ENCODE measurements around the gene CCDC188. TPM values are rescaled to one million over a fixed set of nuclear protein-coding genes. Genes with fewer than 3 reads are reported as not detected.

Gene CCDC188
- total RNA-seq, 1 experiment from 2014 or later = not detected

GRCh38 chr22:20170170-20170569 is 19.3 kb upstream of the CCDC188 start:
- no peak overlapping the region for H3K56ac ChIP-seq (ENCODE audit: insufficient read length, low read depth, low read length)
- DNase-seq = no peak
- H2BK12ac ChIP-seq (ENCODE audit: insufficient read length, low read depth, low read length) = no peak overlapping the region
- no peak overlapping the region for H2BK20ac ChIP-seq (ENCODE audit: low read depth, low read length, poor library complexity, severe bottlenecking)
- H4K91ac ChIP-seq (ENCODE audit: insufficient read length, low read depth, low read length) = no peak overlapping the region
- H3K27me3 ChIP-seq (ENCODE audit: insufficient read depth, low read length) = no peaks in the 10 kb centered on the region
- no peaks in the 10 kb centered on the region for H3K9me3 ChIP-seq (ENCODE audit: control insufficient read depth, low read depth, low read length)
- H3K27ac ChIP-seq (ENCODE audit: insufficient read length, low read depth, low read length) = no peak overlapping the region
- H3K4me1 ChIP-seq (ENCODE audit: insufficient read depth, low read length) = no peaks in the 10 kb centered on the region
- H2AFZ ChIP-seq (ENCODE audit: low read length) = no peak overlapping the region
- H3K79me2 ChIP-seq (ENCODE audit: insufficient read depth, low read length) = no peaks in the 10 kb centered on the region
- no peak overlapping the region for H3K4me2 ChIP-seq (ENCODE audit: insufficient read depth, insufficient read length, low read length)
- H3K27me3 Mint-ChIP-seq (ENCODE audit: low read depth) = no peaks in the 10 kb centered on the region
- H3K4ac ChIP-seq (ENCODE audit: low read depth, low read length) = no peak overlapping the region
- H3K18ac ChIP-seq (ENCODE audit: insufficient read length, low read depth, low read length) = no peak overlapping the region
- no peak overlapping the region for H3K27ac Mint-ChIP-seq
- H4K20me1 ChIP-seq (ENCODE audit: control insufficient read depth, insufficient read depth, insufficient read length) = no peaks in the 10 kb centered on the region
- H3K14ac ChIP-seq (ENCODE audit: insufficient read depth, low read length) = no peak overlapping the region
- no peak overlapping the region for H4K8ac ChIP-seq (replicated peaks; ENCODE audit: insufficient read length, low read depth, low read length)
- no peaks in the 10 kb centered on the region for H3K9me3 Mint-ChIP-seq
- no peak overlapping the region for H2BK5ac ChIP-seq (ENCODE audit: insufficient read length, low read length)
- no peaks in the 10 kb centered on the region for H3K79me1 ChIP-seq (ENCODE audit: insufficient read depth, low read depth, low read length, poor library complexity, severe bottlenecking)
- H4K5ac ChIP-seq (ENCODE audit: insufficient read length, low read depth, low read length) = no peak overlapping the region
- no peak overlapping the region for H2AK5ac ChIP-seq (ENCODE audit: insufficient read length, low read length)
- no peak overlapping the region for H3K23ac ChIP-seq (ENCODE audit: insufficient read length, low read depth, low read length)
- H3T11ph ChIP-seq (ENCODE audit: low read length) = no peak overlapping the region
- no peak for TF ChIP-seq CTCF (conservative IDR thresholded peaks at IDR 0.05)
- H2BK120ac ChIP-seq (ENCODE audit: low read depth, low read length, poor library complexity, severe bottlenecking) = no peak overlapping the region
- H3K23me2 ChIP-seq (ENCODE audit: insufficient read length, low read depth, low read length, poor library complexity, severe bottlenecking) = no peaks in the 10 kb centered on the region
- no peaks in the 10 kb centered on the region for H3K36me3 Mint-ChIP-seq (ENCODE audit: insufficient read depth in 1 of 3, low read depth in 3 of 3)
- no peak overlapping the region for H3K4me3 Mint-ChIP-seq
- no peak overlapping the region for H3K9ac ChIP-seq (ENCODE audit: extremely low read depth, insufficient read length, low read length)
- peaks cover 0 to 13% of the 10 kb centered on the region in 2 experiments; a peak in 2 of 4 replicates for H3K4me1 Mint-ChIP-seq
- no CpG with 5 or more reads among the region's 13 CpGs for WGBS (ENCODE audit: extremely low coverage, insufficient read length, low lambda C conversion rate)
- no peak overlapping the region for H2BK15ac ChIP-seq (ENCODE audit: low read depth, low read length)

Data from H9 (cell line).